HG02588 (cell line): ENCODE measurements around the gene TNS2.

Experiments
- ATAC-seq: cut with Tn5 transposase; IDR thresholded peaks from one replicate; pipeline ENCODE4 v1.9.1; 2021; ENCODE audit warnings: mild to moderate bottlenecking, moderate library complexity; ENCODE audit not compliant: unreplicated experiment

Gene TNS2

DNA sequence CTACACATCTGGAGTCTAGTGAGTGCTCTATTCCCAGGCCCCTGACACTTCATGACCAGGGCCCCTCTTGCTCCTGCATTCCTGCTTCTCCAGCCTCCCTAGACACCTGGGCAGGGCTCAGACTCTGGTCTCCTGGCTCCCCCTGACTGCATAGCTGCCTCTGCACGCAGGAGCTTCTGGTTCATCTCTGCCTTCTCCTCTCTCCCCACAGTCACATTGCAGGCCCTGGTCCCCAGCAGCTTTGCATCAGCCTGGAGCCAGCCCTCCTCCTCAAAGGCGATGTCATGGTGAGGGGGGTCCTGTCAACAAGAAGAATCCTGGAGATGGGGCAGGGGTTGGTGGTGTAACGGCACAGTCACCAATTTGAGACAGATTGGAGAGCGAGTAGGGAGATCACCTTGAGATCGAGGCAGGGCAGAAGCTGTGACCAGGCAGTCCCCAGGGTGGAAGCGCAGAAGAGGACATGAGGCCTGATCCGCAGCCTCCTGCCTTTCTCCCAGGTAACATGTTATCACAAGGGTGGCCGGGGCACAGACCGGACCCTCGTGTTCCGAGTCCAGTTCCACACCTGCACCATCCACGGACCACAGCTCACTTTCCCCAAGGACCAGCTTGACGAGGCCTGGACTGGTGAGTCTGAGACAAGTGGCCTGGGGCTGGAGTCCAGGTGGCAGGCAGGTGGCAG lies 8.1 kb downstream of the TNS2 start:
- no peak for ATAC-seq

GRCh38 chr12:53058674-53059433 lies 9.0 kb downstream of the TNS2 start:
- ATAC-seq = no peak

DNA sequence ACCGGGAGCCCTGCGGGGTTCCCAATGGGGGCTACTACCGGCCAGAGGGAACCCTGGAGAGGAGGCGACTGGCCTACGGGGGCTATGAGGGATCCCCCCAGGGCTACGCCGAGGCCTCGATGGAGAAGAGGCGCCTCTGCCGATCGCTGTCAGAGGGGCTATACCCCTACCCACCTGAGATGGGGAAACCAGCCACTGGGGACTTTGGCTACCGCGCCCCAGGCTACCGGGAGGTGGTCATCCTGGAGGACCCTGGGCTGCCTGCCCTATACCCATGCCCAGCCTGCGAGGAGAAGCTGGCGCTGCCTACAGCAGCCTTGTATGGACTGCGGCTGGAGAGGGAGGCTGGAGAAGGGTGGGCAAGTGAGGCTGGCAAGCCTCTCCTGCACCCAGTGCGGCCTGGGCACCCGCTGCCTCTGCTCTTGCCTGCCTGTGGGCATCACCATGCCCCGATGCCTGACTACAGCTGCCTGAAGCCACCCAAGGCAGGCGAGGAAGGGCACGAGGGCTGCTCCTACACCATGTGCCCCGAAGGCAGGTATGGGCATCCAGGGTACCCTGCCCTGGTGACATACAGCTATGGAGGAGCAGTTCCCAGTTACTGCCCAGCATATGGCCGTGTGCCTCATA lies 9.7 kb downstream of the TNS2 start:
- no peak for ATAC-seq

- no peak for ATAC-seq
Measured at GRCh38 chr12:53060064-53060720, 10.3 kb downstream of the TNS2 start.

GRCh38 chr12:53060721-53061276 lies 10.9 kb downstream of the TNS2 start:
- no peak for ATAC-seq

DNA sequence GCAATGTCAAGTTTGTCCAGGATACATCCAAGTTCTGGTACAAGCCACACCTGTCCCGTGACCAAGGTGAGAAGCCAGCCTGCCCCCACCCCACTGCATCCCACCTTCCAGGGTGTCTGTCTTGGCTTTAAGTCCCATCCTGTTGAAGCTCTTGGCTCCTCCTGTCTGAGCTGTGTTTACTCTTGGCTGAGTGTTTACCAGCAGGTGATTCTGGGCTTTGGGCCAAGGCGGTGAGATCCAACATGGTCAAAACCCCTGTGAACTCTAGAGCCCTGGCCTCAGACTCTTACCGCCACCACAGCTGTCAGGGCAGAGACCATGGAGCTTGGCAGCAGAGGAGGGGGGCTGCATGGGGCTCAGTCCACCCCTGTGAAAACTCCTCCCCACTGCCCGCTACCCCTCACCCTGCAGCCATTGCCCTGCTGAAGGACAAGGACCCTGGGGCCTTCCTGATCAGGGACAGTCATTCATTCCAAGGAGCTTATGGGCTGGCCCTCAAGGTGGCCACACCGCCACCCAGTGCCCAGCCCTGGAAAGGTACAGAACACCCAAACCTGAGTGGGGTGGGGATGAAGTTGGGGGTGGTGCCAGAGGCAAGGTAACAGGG lies 11.6 kb downstream of the TNS2 start:
- ATAC-seq = no peak

GRCh38 chr12:53062011-53062961 lies 12.4 kb downstream of the TNS2 start:
- ATAC-seq = no peak

- ATAC-seq = no peak
Measured at GRCh38 chr12:53062977-53063707, 13.3 kb downstream of the TNS2 start.

GRCh38 chr12:53063708-53064612 lies 14.1 kb downstream of the TNS2 start:
- no peak for ATAC-seq

GRCh38 chr12:53064613-53065436 lies 15.0 kb downstream of the TNS2 start:
- ATAC-seq = no peak

DNA sequence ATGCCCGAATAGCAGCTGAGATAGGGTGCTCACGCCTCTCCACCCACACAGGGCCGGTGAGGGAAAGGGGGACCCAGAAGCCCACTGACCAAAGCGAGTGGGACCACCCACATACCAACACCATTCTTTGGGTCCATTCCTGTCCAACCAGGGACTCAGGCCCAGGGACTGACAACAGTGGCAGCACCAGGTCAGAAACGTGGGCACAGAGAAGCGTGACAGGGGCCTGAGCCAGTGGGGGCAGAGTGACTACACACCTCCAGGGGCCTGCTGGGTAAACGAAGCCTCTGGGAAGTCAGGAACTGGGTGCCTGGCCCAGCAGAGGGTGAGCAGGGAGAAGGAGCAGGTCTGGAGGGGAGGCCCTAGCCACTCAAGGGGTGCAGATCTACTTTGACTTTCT lies 15.6 kb downstream of the TNS2 start:
- ATAC-seq = no peak

GRCh38 chr12:53065975-53066931 lies 16.4 kb downstream of the TNS2 start:
- no peak for ATAC-seq

GRCh38 chr12:53067074-53067992 lies 17.5 kb downstream of the TNS2 start:
- ATAC-seq = no peak

- no peak for ATAC-seq
Measured at GRCh38 chr12:53067993-53068770, 18.3 kb downstream of the TNS2 start.
